Smooth muscle cell (in vitro differentiated cells): ENCODE measurements around the gene SLC5A11. TPM values are rescaled to one million over a fixed set of nuclear protein-coding genes. Genes with fewer than 3 reads are reported as not detected.

Experiments used
- DNase-seq: peaks from one replicate; lab custom pipeline; 2025; ENCODE audit not compliant: unreplicated experiment; lab: John Stamatoyannopoulos, UW
- H2AFZ ChIP-seq: fragments of 200-600 bp; sonication (generic); 2 replicates; pipeline ENCODE4 v1.6.0; 2016; ENCODE audit warnings: antibody characterized with exemption, low read depth, mild to moderate bottlenecking
- H3F3A ChIP-seq: fragments of 200-600 bp; sonication (generic); 2 replicates; pipeline ENCODE4 v1.6.0; 2017; ENCODE audit warnings: antibody characterized with exemption, low read depth
- H3K27ac ChIP-seq: fragments of 200-600 bp; sonication (generic); 2 replicates; pipeline ENCODE4 v1.5.1; 2016; ENCODE audit warnings: low read depth, mild to moderate bottlenecking
- H3K27me3 ChIP-seq: fragments of 200-600 bp; sonication (generic); 2 replicates; pipeline ENCODE4 v1.6.1; 2016; ENCODE audit warnings: low read depth, mild to moderate bottlenecking
- H3K36me3 ChIP-seq: fragments of 200-600 bp; sonication (generic); 2 replicates; pipeline ENCODE4 v1.5.1; 2016; ENCODE audit warnings: low read depth
- H3K4me1 ChIP-seq: fragments of 200-600 bp; sonication (generic); 2 replicates; pipeline ENCODE4 v1.5.1; 2016; ENCODE audit warnings: low read depth
- H3K4me2 ChIP-seq: fragments of 200-600 bp; sonication (generic); 2 replicates; pipeline ENCODE4 v1.6.0; 2016; ENCODE audit warnings: mild to moderate bottlenecking
- H3K4me3 ChIP-seq: fragments of 200-600 bp; sonication (generic); 2 replicates; pipeline ENCODE4 v1.5.1; 2016; ENCODE audit warnings: mild to moderate bottlenecking
- H3K79me2 ChIP-seq: fragments of 200-600 bp; sonication (generic); 2 replicates; pipeline ENCODE4 v1.6.0; 2016; ENCODE audit warnings: low read depth, mild to moderate bottlenecking
- H3K9ac ChIP-seq: fragments of 200-600 bp; sonication (generic); 2 replicates; pipeline ENCODE4 v1.6.0; 2016; ENCODE audit warnings: low read depth
- H3K9me3 ChIP-seq: fragments of 200-600 bp; sonication (generic); replicated peaks from 2 replicates; pipeline ENCODE4 v1.5.1; 2016; ENCODE audit warnings: low read depth
- H4K20me1 ChIP-seq: fragments of 200-600 bp; sonication (generic); 2 replicates; pipeline ENCODE4 v1.6.0; 2016; ENCODE audit warnings: low read depth
- CTCF ChIP-seq: fragments of 200-600 bp; sonication (generic); IDR thresholded peaks from 2 replicates; pipeline ENCODE4 v1.5.1; 2017; ENCODE audit warnings: borderline replicate concordance, mild to moderate bottlenecking, antibody characterized with exemption; ENCODE audit not compliant: insufficient read depth, poor library complexity, severe bottlenecking
- WGBS: methylation state at CpG from one replicate; pipeline ENCODE4 v1.1.7; 2016; ENCODE audit warnings: low lambda C conversion rate; 5-methylcytosine and 5-hydroxymethylcytosine counted together
- polyA plus RNA-seq: library from polyadenylated mRNA; unstranded; fragments of >200 nt; fragmentation: Nextera tagmentation; extraction: Ambion mirVana; gene quantifications from 2 replicates; pipeline ENCODE4 v1.2.1, GENCODE V29; 2016
- total RNA-seq: library from RNA; depleted of rRNA; stranded (reverse); fragments of >200 nt; gene quantifications from 2 replicates; pipeline ENCODE4 v1.2.3, GENCODE V29; 2014

The SLC5A11 gene
- total and polyA plus RNA-seq, 2 experiments from 2014 or later, result not detected

- H3K4me3 ChIP-seq, result no peak overlapping the region
- H3K79me2 ChIP-seq, result no peaks in the 10 kb centered on the region
- no peak overlapping the region for H2AFZ ChIP-seq
- H3K27me3 ChIP-seq, result no peaks in the 10 kb centered on the region
- 86% methylated on average over 8 of the region's 8 CpGs for WGBS
- no peak overlapping the region for H3K9ac ChIP-seq
- no peak for TF ChIP-seq CTCF
- H3K9me3 ChIP-seq, result no peaks in the 10 kb centered on the region
- no peaks in the 10 kb centered on the region for H4K20me1 ChIP-seq
- H3K36me3 ChIP-seq, result no peaks in the 10 kb centered on the region
- H3K4me1 ChIP-seq, result no peaks in the 10 kb centered on the region
- DNase-seq, result no peak
- no peak overlapping the region for H3K4me2 ChIP-seq
- H3F3A ChIP-seq, result no peaks in the 10 kb centered on the region
- H3K27ac ChIP-seq, result no peak overlapping the region
These were observed 23.3 kb downstream of the SLC5A11 start for GRCh38 chr16:24869033-24869432.

- no peak for TF ChIP-seq CTCF
- H3K27ac ChIP-seq, result no peak overlapping the region
- 98% methylated on average over 5 of the region's 5 CpGs for WGBS
- no peak overlapping the region for H3K9ac ChIP-seq
- no peak overlapping the region for H2AFZ ChIP-seq
- DNase-seq, result no peak
- H3K27me3 ChIP-seq, result peaks cover 4% of the 10 kb centered on the region
- no peak overlapping the region for H3K4me3 ChIP-seq
- no peaks in the 10 kb centered on the region for H3K4me1 ChIP-seq
- H3K4me2 ChIP-seq, result no peak overlapping the region
- H4K20me1 ChIP-seq, result no peaks in the 10 kb centered on the region
- H3K9me3 ChIP-seq, result no peaks in the 10 kb centered on the region
- no peaks in the 10 kb centered on the region for H3F3A ChIP-seq
- no peaks in the 10 kb centered on the region for H3K79me2 ChIP-seq
- no peaks in the 10 kb centered on the region for H3K36me3 ChIP-seq
These were observed 26.1 kb downstream of the SLC5A11 start for GRCh38 chr16:24871891-24872290.

- Histone ChIP-seq H3K9ac (no peak overlapping the region), H2AFZ (no peak overlapping the region), H3K4me2 (no peak overlapping the region), H3F3A (no peaks in the 10 kb centered on the region), H3K27me3 (peaks cover 4% of the 10 kb centered on the region), H3K9me3 (no peaks in the 10 kb centered on the region), H3K36me3 (no peaks in the 10 kb centered on the region), H3K4me1 (no peaks in the 10 kb centered on the region), H3K27ac (no peak overlapping the region), H3K79me2 (no peaks in the 10 kb centered on the region), H4K20me1 (no peaks in the 10 kb centered on the region), H3K4me3 (no peak overlapping the region)
- no peak for DNase-seq
- no peak for TF ChIP-seq CTCF
- WGBS, result 78% methylated on average over 2 of the region's 2 CpGs
These were observed 27.3 kb downstream of the SLC5A11 start for GRCh38 chr16:24873028-24873427.

- Histone ChIP-seq H3K9me3 (no peaks in the 10 kb centered on the region), H3K36me3 (no peaks in the 10 kb centered on the region), H3K4me2 (no peak overlapping the region), H3K27me3 (peaks cover 4% of the 10 kb centered on the region), H2AFZ (no peak overlapping the region), H3K79me2 (no peaks in the 10 kb centered on the region), H3K27ac (no peak overlapping the region), H4K20me1 (no peaks in the 10 kb centered on the region), H3F3A (no peaks in the 10 kb centered on the region), H3K4me1 (no peaks in the 10 kb centered on the region), H3K4me3 (no peak overlapping the region), H3K9ac (no peak overlapping the region)
- no peak for DNase-seq
- no peak for TF ChIP-seq CTCF
- 91% methylated on average over 10 of the region's 10 CpGs for WGBS
These were observed 29.7 kb downstream of the SLC5A11 start for GRCh38 chr16:24875466-24875865.
